ENCODE measurements around the gene GPC5. TPM values are rescaled to one million over a fixed set of nuclear protein-coding genes. Genes with fewer than 3 reads are reported as not detected.
"Not testable (repeated sequence)": the region's sequence is repeated elsewhere in the genome, so short reads cannot be mapped to it uniquely, and the experiment has no call there.

The GPC5 gene
- total and polyA plus RNA-seq, 4 donors: 0.51 to 22.4 (median 2.0) TPM

GRCh38 chr13:92473765-92474475 is 1075.5 kb downstream of the GPC5 start (continued):
- TF ChIP-seq CTCF (IDR thresholded peaks at IDR 0.05; ENCODE audit: low read depth, low read length, missing input control) (no peak), FOXA2 (IDR thresholded peaks at IDR 0.05) (no peak), HNF4A (conservative IDR thresholded peaks at IDR 0.05) (no peak), NR2F2 (IDR thresholded peaks at IDR 0.05) (no peak), RAD21 (IDR thresholded peaks at IDR 0.05) (no peak)

- Histone ChIP-seq H3K9ac (ENCODE audit: low read depth in 1 of 2, low read length in 2 of 2) (no peak overlapping the region), H3K36me3 (ENCODE audit: control insufficient read depth in 4 of 4, insufficient read depth in 3 of 4, low read depth in 1 of 4, low read length in 3 of 4) (no peaks in the 10 kb centered on the region), H3K9me3 (ENCODE audit: control insufficient read depth in 4 of 4, low read length in 3 of 4) (no peaks in the 10 kb centered on the region), H3K4me1 (ENCODE audit: control insufficient read depth in 4 of 4, insufficient read depth in 4 of 4, low read length in 3 of 4) (no peaks in the 10 kb centered on the region), H3K27me3 (ENCODE audit: control insufficient read depth in 4 of 4, insufficient read depth in 4 of 4, low read length in 3 of 4) (no peaks in the 10 kb centered on the region), H3K4me3 (ENCODE audit: low read depth in 1 of 3, low read length in 3 of 3) (no peak overlapping the region), H3K27ac (ENCODE audit: low read depth in 1 of 2, low read length in 2 of 2) (no peak overlapping the region)
- TF ChIP-seq HNF4G (IDR thresholded peaks at IDR 0.05): no peak
- no peak for TF ChIP-seq FOXA1 (IDR thresholded peaks at IDR 0.05)
- TF ChIP-seq RXRA (IDR thresholded peaks at IDR 0.05): no peak
- TF ChIP-seq NR2F2 (IDR thresholded peaks at IDR 0.05): no peak
- no peak for TF ChIP-seq JUND (IDR thresholded peaks at IDR 0.05)
- no peak for TF ChIP-seq HNF4A (conservative IDR thresholded peaks at IDR 0.05)
- no peak for DNase-seq (ENCODE audit: low spot score)
- 71% methylated on average over 3 of the region's 3 CpGs for WGBS
Measured at GRCh38 chr13:92480387-92480786, 1082.0 kb downstream of the GPC5 start.

GRCh38 chr13:92482790-92483189 is 1084.4 kb downstream of the GPC5 start:
- H3K4me3 ChIP-seq (ENCODE audit: low read depth in 1 of 3, low read length in 3 of 3); H3K36me3 ChIP-seq (ENCODE audit: control insufficient read depth in 4 of 4, insufficient read depth in 3 of 4, low read depth in 1 of 4, low read length in 3 of 4); H3K9ac ChIP-seq (ENCODE audit: low read depth in 1 of 2, low read length in 2 of 2); H3K4me1 ChIP-seq (ENCODE audit: control insufficient read depth in 4 of 4, insufficient read depth in 4 of 4, low read length in 3 of 4); H3K9me3 ChIP-seq (ENCODE audit: control insufficient read depth in 4 of 4, low read length in 3 of 4); DNase-seq (ENCODE audit: low spot score); H3K27me3 ChIP-seq (ENCODE audit: control insufficient read depth in 4 of 4, insufficient read depth in 4 of 4, low read length in 3 of 4); H3K27ac ChIP-seq (ENCODE audit: low read depth in 1 of 2, low read length in 2 of 2): not testable (repeated sequence)
- WGBS: 89% methylated on average over 3 of the region's 3 CpGs

GRCh38 chr13:92483894-92484293 is 1085.5 kb downstream of the GPC5 start:
- Histone ChIP-seq H3K27me3 (ENCODE audit: control insufficient read depth in 4 of 4, insufficient read depth in 4 of 4, low read length in 3 of 4) (no peaks in the 10 kb centered on the region), H3K4me3 (ENCODE audit: low read depth in 1 of 3, low read length in 3 of 3) (no peak overlapping the region), H3K9ac (ENCODE audit: low read depth in 1 of 2, low read length in 2 of 2) (no peak overlapping the region), H3K4me1 (ENCODE audit: control insufficient read depth in 4 of 4, insufficient read depth in 4 of 4, low read length in 3 of 4) (no peaks in the 10 kb centered on the region), H3K9me3 (ENCODE audit: control insufficient read depth in 4 of 4, low read length in 3 of 4) (no peaks in the 10 kb centered on the region), H3K36me3 (ENCODE audit: control insufficient read depth in 4 of 4, insufficient read depth in 3 of 4, low read depth in 1 of 4, low read length in 3 of 4) (no peaks in the 10 kb centered on the region), H3K27ac (ENCODE audit: low read depth in 1 of 2, low read length in 2 of 2) (no peak overlapping the region)
- no peak for DNase-seq (ENCODE audit: low spot score)
- whole genome bisulfite sequencing: 92% methylated on average over 3 of the region's 3 CpGs
- TF ChIP-seq ATF3 (IDR thresholded peaks at IDR 0.05) (no peak), FOXA1 (IDR thresholded peaks at IDR 0.05) (no peak), EGR1 (IDR thresholded peaks at IDR 0.05; ENCODE audit: low read depth in 2 of 2) (no peak), NR2F2 (IDR thresholded peaks at IDR 0.05) (no peak), FOXA2 (IDR thresholded peaks at IDR 0.05) (no peak), CTCF (IDR thresholded peaks at IDR 0.05; ENCODE audit: low read depth, low read length, missing input control) (no peak), ZBTB33 (IDR thresholded peaks at IDR 0.05) (no peak), HNF4G (IDR thresholded peaks at IDR 0.05) (no peak), RAD21 (IDR thresholded peaks at IDR 0.05) (no peak), HNF4A (conservative IDR thresholded peaks at IDR 0.05) (no peak), REST (IDR thresholded peaks at IDR 0.05) (no peak), MAX (IDR thresholded peaks at IDR 0.05) (no peak), YY1 (IDR thresholded peaks at IDR 0.05) (no peak), RXRA (IDR thresholded peaks at IDR 0.05) (no peak)
